ENCODE results near the gene SLC30A3. TPM values are rescaled to one million over a fixed set of nuclear protein-coding genes. Genes with fewer than 3 reads are reported as not detected.
A peak's percentile ranks its signal among the peaks of the same experiment; 100 is the strongest.
"Not testable (repeated sequence)": the region's sequence is repeated elsewhere in the genome, so short reads cannot be mapped to it uniquely, and the experiment has no call there.

Gene SLC30A3
- total RNA-seq, 2 experiments from 2014 or later: not detected

DNA sequence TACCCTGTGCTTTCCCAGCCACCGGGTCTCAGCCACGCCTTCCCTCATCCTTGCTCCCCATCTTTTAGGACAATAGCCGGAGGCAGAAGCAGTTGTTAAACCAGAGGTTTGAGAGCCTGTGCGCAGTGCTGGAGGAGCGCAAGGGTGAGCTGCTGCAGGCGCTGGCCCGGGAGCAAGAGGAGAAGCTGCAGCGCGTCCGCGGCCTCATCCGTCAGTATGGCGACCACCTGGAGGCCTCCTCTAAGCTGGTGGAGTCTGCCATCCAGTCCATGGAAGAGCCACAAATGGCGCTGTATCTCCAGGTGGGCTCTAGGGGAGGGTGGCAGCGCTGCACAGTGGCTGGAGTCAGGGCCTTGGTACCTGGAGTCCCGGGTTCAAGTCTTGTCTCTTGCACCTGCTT, 42.7 kb upstream of the SLC30A3 start:
- ChIA-PET POLR2A (no interaction called here), CTCF (no interaction called here)
- peaks cover 31% of the 10 kb centered on the region for H3K27me3 Mint-ChIP-seq
- Histone ChIP-seq H3K4me1 (ENCODE audit: insufficient read depth, low read length) (peaks cover 20% of the 10 kb centered on the region), H3K27ac (ENCODE audit: low read depth in 1 of 2, low read length in 2 of 2) (no peak overlapping the region), H3K4me3 (ENCODE audit: low read length) (no peak overlapping the region), H3K27me3 (ENCODE audit: control insufficient read depth in 1 of 2, insufficient read depth in 2 of 2, low read length in 2 of 2) (peaks cover 24 to 27% of the 10 kb centered on the region in 2 experiments), H3K9me3 (ENCODE audit: control insufficient read depth in 1 of 2, insufficient read depth in 1 of 2, low read length in 2 of 2) (peaks cover 0 to 10% of the 10 kb centered on the region in 2 experiments), H3K36me3 (ENCODE audit: insufficient read depth, low read length) (peaks cover 6% of the 10 kb centered on the region)
- no peak overlapping the region for H3K27ac Mint-ChIP-seq
- H3K4me3 Mint-ChIP-seq: no peak overlapping the region
- H3K9me3 Mint-ChIP-seq: no peaks in the 10 kb centered on the region
- intact Hi-C loops (cut with DNase I, micrococcal nuclease): loop anchor here in 1 of 2 experiments (2.0 kb wide), 1 partner anchor 207 kb away; no protein-coding TSS in a partner anchor
- TF ChIP-seq CTCF (IDR thresholded peaks at IDR 0.05): no peak
- ATAC-seq (ENCODE audit: poor library complexity) (no peak), DNase-seq (no peak)
- peaks cover 7% of the 10 kb centered on the region for H3K36me3 Mint-ChIP-seq (ENCODE audit: low read depth)
- peaks cover 10% of the 10 kb centered on the region for H3K4me1 Mint-ChIP-seq (ENCODE audit: low read depth)

DNA sequence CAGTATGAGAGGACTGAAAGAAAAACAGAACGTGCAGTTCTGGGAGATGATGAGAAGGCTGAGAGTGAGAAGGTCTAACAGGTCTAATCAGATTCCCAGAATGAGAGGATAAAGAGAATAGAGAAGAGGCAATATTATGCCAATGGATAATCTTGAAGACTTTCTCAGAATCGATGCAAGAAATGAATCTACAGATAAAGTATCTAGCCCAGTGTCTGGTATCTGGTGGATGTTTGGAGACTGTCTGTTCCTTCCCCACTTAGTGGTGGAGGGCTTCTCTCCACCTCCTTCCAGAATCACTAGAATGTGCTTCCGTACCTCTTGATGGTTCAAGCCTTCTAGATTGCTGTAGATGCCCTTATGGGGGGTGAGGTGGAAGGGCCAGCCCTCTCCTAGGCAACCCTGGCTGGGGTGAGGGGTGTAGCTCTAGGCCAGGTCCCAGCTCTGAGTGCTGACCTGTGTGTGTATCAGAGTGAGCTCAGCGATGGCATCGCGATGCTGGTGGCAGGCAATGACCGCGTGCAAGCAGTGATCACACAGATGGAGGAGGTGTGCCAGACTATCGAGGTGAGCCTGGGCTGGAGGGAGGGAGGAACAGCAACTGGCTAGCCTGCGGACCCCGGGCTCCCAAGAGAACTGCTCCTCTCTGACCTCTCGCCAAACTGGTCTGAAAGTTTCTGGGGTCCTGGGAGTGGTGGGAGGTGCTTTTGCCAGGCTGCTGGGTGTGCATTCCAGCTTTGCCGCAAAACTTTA, 41.8 kb upstream of the SLC30A3 start:
- Histone ChIP-seq H3K4me1 (ENCODE audit: insufficient read depth, low read length) (peaks cover 20% of the 10 kb centered on the region), H3K27ac (ENCODE audit: low read depth in 1 of 2, low read length in 2 of 2) (no peak overlapping the region), H3K4me3 (ENCODE audit: low read length) (no peak overlapping the region), H3K9me3 (ENCODE audit: control insufficient read depth in 1 of 2, insufficient read depth in 1 of 2, low read length in 2 of 2) (peaks cover 0 to 10% of the 10 kb centered on the region in 2 experiments), H3K36me3 (ENCODE audit: insufficient read depth, low read length) (peaks cover 3% of the 10 kb centered on the region), H3K27me3 (ENCODE audit: control insufficient read depth in 1 of 2, insufficient read depth in 2 of 2, low read length in 2 of 2) (peaks cover 24 to 27% of the 10 kb centered on the region in 2 experiments)
- Mint-ChIP-seq H3K36me3 (ENCODE audit: low read depth) (peaks cover 5% of the 10 kb centered on the region), H3K27ac (no peak overlapping the region), H3K4me3 (no peak overlapping the region), H3K4me1 (ENCODE audit: low read depth) (peaks cover 10% of the 10 kb centered on the region), H3K9me3 (no peaks in the 10 kb centered on the region), H3K27me3 (peaks cover 31% of the 10 kb centered on the region)
- no peak for TF ChIP-seq CTCF (IDR thresholded peaks at IDR 0.05)
- DNase-seq (no peak), ATAC-seq (ENCODE audit: poor library complexity) (no peak)
- intact Hi-C loops (cut with DNase I, micrococcal nuclease): loop anchor here (2.0 to 5.0 kb wide), 2 partner anchors 206 to 342 kb away; no protein-coding TSS in a partner anchor
- ChIA-PET CTCF (no interaction called here), POLR2A (no interaction called here)

- ChIA-PET CTCF (interaction anchor here (0.6 to 2.0 kb wide), 28 partner anchors 9 to 457 kb away, joined by 3 to 12 read pairs (median 4); partner anchors contain the start of genes AGBL5, EIF2B4, GTF3C2 and MPV17), POLR2A (interaction anchor here (0.6 to 1.6 kb wide), 10 partner anchors 20 to 876 kb away, joined by 3 to 12 read pairs (median 4); partner anchors contain the start of genes ABHD1, AGBL5 and MPV17)
- H3K4me1 Mint-ChIP-seq (ENCODE audit: low read depth): peaks cover 10% of the 10 kb centered on the region
- H3K9me3 Mint-ChIP-seq: no peaks in the 10 kb centered on the region
- ATAC-seq (ENCODE audit: poor library complexity) (peak; percentile 76), DNase-seq (peak in 6 of 14 experiments; percentile 7 to 75 (median 65))
- Histone ChIP-seq H3K36me3 (ENCODE audit: insufficient read depth, low read length) (no peaks in the 10 kb centered on the region), H3K4me1 (ENCODE audit: insufficient read depth, low read length) (peaks cover 20% of the 10 kb centered on the region), H3K9me3 (ENCODE audit: control insufficient read depth in 1 of 2, insufficient read depth in 1 of 2, low read length in 2 of 2) (peaks cover 0 to 10% of the 10 kb centered on the region in 2 experiments), H3K27ac (ENCODE audit: low read depth in 1 of 2, low read length in 2 of 2) (no peak overlapping the region), H3K4me3 (ENCODE audit: low read length) (peak overlapping the region; percentile 39), H3K27me3 (ENCODE audit: control insufficient read depth in 1 of 2, insufficient read depth in 2 of 2, low read length in 2 of 2) (peaks cover 23 to 26% of the 10 kb centered on the region in 2 experiments)
- peak; percentile 97 for TF ChIP-seq CTCF (IDR thresholded peaks at IDR 0.05)
- intact Hi-C loops (cut with DNase I, micrococcal nuclease): loop anchor here (1.0 to 5.0 kb wide), 5 partner anchors 53 to 341 kb away; no protein-coding TSS in a partner anchor
- H3K27me3 Mint-ChIP-seq: peaks cover 44% of the 10 kb centered on the region
- no peaks in the 10 kb centered on the region for H3K36me3 Mint-ChIP-seq (ENCODE audit: low read depth)
- H3K27ac Mint-ChIP-seq: peak overlapping the region; percentile 45
- H3K4me3 Mint-ChIP-seq: peak overlapping the region; percentile 84
Measured at GRCh38 chr2:27303093-27304025, 40.5 kb upstream of the SLC30A3 start.

GRCh38 chr2:27300606-27301005, 37.8 kb upstream of the SLC30A3 start:
- H3K36me3 ChIP-seq (ENCODE audit: insufficient read depth, low read length); H3K4me3 ChIP-seq (ENCODE audit: low read length); DNase-seq; H3K4me1 ChIP-seq (ENCODE audit: insufficient read depth, low read length); CTCF ChIA-PET; ATAC-seq (ENCODE audit: poor library complexity); H3K27ac Mint-ChIP-seq; H3K4me3 Mint-ChIP-seq; H3K9me3 ChIP-seq (ENCODE audit: control insufficient read depth in 1 of 2, insufficient read depth in 1 of 2, low read length in 2 of 2); POLR2A ChIA-PET; H3K36me3 Mint-ChIP-seq (ENCODE audit: low read depth); H3K9me3 Mint-ChIP-seq; H3K27ac ChIP-seq (ENCODE audit: low read depth in 1 of 2, low read length in 2 of 2): not testable (repeated sequence)
- Mint-ChIP-seq H3K27me3 (peaks cover 39% of the 10 kb centered on the region), H3K4me1 (ENCODE audit: low read depth) (peaks cover 10% of the 10 kb centered on the region)
- intact Hi-C loops (cut with DNase I, micrococcal nuclease): loop anchor here (5.0 kb wide), 1 partner anchor 338 kb away; no protein-coding TSS in a partner anchor
- H3K27me3 ChIP-seq (ENCODE audit: control insufficient read depth in 1 of 2, insufficient read depth in 2 of 2, low read length in 2 of 2): peaks cover under 1 to 10% of the 10 kb centered on the region in 2 experiments

All from CD4-positive, alpha-beta T cell (primary cell).